ENCODE results near the gene FBXL7.

FBXL7 gene

DNA sequence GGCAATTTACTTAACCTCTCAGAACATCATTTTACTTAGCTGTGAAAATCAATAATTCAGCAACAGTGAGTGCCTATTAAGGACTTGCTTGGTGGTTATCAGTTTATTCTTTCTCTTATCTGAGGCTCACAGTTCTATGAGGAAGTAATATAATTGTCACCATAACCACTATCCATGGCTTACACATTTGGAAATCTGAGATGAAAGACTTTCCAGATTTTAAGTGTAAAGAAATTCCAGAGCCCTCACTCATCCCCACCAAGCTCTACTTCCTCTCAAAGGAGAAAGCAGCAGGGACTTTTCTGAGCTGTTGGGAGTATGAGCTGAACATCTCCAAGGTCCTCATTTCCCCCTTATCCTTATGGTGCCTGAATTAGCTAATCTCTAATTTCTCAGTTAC is 321.5 kb downstream of the FBXL7 start:
- H3K4me2 ChIP-seq = no peak overlapping the region
- H3K9ac ChIP-seq = no peak overlapping the region
- H3K4me1 ChIP-seq = no peaks in the 10 kb centered on the region
- H3K4me3 ChIP-seq = no peak overlapping the region
- H3K36me3 ChIP-seq = no peaks in the 10 kb centered on the region
- no peaks in the 10 kb centered on the region for H3K9me3 ChIP-seq
- no peaks in the 10 kb centered on the region for H4K20me1 ChIP-seq
- no peak overlapping the region for H3K27ac ChIP-seq
- no peaks in the 10 kb centered on the region for H3K27me3 ChIP-seq
- TF ChIP-seq Cebpa-rat (IDR thresholded peaks at IDR 0.05) = no peak

DNA sequence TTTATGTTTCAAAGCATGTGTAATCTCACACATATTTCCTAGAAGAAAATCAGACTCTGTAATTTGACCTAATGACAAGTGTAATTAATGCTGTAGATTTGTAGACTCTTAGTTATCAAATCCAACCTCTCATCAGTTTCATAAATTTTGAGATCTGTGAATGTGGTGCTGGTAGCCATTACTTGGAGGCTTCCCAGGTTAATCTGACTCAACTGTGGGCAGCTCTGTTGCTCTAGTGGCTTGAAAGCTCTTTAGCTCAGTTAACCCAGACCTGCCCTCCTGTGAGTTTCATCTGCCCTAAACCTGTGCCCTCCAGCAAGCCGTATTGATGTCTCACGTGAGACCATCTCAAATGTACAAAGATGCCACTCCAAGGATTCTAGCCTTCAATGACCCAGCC is 323.4 kb downstream of the FBXL7 start:
- Histone ChIP-seq H3K4me2 (no peak overlapping the region), H4K20me1 (no peaks in the 10 kb centered on the region), H3K27ac (no peak overlapping the region), H3K9ac (no peak overlapping the region), H3K36me3 (no peaks in the 10 kb centered on the region), H3K4me3 (no peak overlapping the region), H3K4me1 (no peaks in the 10 kb centered on the region), H3K9me3 (no peaks in the 10 kb centered on the region), H3K27me3 (no peaks in the 10 kb centered on the region)
- no peak for TF ChIP-seq Cebpa-rat (IDR thresholded peaks at IDR 0.05)

DNA sequence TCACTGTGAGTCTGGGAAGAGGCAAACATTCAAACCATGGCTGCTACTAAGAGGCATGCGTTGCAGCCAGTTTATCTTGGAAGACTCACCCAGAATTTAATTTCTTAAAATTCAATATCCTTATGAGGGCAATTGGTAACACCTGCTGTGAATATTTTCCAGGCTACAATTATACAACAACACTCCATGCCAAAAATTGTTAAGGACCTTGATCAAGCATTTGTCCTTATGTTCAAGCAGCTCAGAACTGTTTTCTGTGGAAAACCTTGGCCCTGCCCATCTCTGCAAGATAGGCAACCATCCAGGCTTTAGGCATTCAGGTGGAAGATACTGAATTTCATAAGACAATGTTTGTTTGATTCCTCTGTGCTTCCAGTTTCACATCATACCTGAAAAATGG is 327.8 kb downstream of the FBXL7 start:
- Histone ChIP-seq H3K36me3 (no peaks in the 10 kb centered on the region), H3K9ac (no peak overlapping the region), H3K27ac (no peak overlapping the region), H4K20me1 (no peaks in the 10 kb centered on the region), H3K27me3 (no peaks in the 10 kb centered on the region), H3K9me3 (no peaks in the 10 kb centered on the region), H3K4me3 (no peak overlapping the region), H3K4me2 (no peak overlapping the region), H3K4me1 (no peaks in the 10 kb centered on the region)
- TF ChIP-seq Cebpa-rat (IDR thresholded peaks at IDR 0.05) = no peak

DNA sequence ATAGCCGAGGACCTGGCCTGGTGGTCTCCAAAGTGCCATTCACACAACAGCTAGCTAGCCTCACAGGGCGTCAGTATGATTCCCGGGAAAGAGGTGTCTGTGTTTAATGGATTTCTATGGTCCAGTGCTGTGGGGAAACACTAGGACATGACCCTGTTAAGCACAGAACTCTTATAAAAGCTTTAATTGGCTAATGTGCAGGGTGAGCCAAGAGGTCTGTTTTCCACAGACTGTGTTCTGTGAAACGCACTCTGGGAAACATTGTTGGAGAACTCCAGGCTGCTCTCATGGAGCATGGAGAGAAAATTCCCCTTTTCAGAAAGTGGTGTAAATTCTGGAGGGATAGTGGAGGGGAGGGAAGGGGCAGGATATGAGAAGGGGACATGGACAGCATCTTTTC is 331.4 kb downstream of the FBXL7 start:
- no peak overlapping the region for H3K27ac ChIP-seq
- H3K4me1 ChIP-seq = no peaks in the 10 kb centered on the region
- no peaks in the 10 kb centered on the region for H4K20me1 ChIP-seq
- no peak overlapping the region for H3K4me3 ChIP-seq
- H3K9ac ChIP-seq = no peak overlapping the region
- no peaks in the 10 kb centered on the region for H3K36me3 ChIP-seq
- H3K9me3 ChIP-seq = no peaks in the 10 kb centered on the region
- no peak for TF ChIP-seq Cebpa-rat (IDR thresholded peaks at IDR 0.05)
- no peaks in the 10 kb centered on the region for H3K27me3 ChIP-seq
- no peak overlapping the region for H3K4me2 ChIP-seq

- no peak overlapping the region for H3K9ac ChIP-seq
- no peaks in the 10 kb centered on the region for H3K27me3 ChIP-seq
- no peaks in the 10 kb centered on the region for H3K36me3 ChIP-seq
- no peaks in the 10 kb centered on the region for H4K20me1 ChIP-seq
- TF ChIP-seq Cebpa-rat (IDR thresholded peaks at IDR 0.05) = no peak
- H3K4me3 ChIP-seq = no peak overlapping the region
- no peaks in the 10 kb centered on the region for H3K4me1 ChIP-seq
- no peak overlapping the region for H3K27ac ChIP-seq
- H3K4me2 ChIP-seq = no peak overlapping the region
- H3K9me3 ChIP-seq = no peaks in the 10 kb centered on the region
These were observed 333.4 kb downstream of the FBXL7 start for GRCh38 chr5:15833365-15833764.

- Histone ChIP-seq H3K4me3 (no peak overlapping the region), H3K27ac (no peak overlapping the region), H3K4me2 (no peak overlapping the region), H3K4me1 (no peaks in the 10 kb centered on the region), H3K27me3 (no peaks in the 10 kb centered on the region), H4K20me1 (no peaks in the 10 kb centered on the region), H3K9me3 (no peaks in the 10 kb centered on the region), H3K9ac (no peak overlapping the region), H3K36me3 (no peaks in the 10 kb centered on the region)
- no peak for TF ChIP-seq Cebpa-rat (IDR thresholded peaks at IDR 0.05)
These were observed 334.7 kb downstream of the FBXL7 start for GRCh38 chr5:15834596-15835245.

DNA sequence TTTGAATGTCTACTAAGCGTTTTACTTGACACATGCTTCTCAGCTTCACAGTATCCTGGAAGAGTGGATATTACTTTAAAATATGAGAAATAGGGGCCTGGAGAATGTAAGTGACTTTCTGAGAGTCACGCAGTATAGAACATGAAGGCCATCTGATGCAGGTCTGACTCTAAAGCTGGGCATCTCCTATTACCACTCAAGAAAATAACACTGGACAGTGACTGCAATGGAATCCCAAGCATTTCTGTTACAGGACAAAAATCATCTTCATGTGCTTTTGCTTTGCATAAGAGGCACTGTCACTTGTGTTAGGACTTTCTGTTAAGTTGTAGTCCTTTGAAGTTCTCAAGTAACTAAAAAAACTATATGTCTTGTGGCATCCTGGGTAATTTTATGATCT is 335.5 kb downstream of the FBXL7 start:
- Histone ChIP-seq H3K9me3 (no peaks in the 10 kb centered on the region), H3K4me2 (no peak overlapping the region), H3K9ac (no peak overlapping the region), H4K20me1 (no peaks in the 10 kb centered on the region), H3K36me3 (no peaks in the 10 kb centered on the region), H3K4me3 (no peak overlapping the region), H3K27me3 (no peaks in the 10 kb centered on the region), H3K27ac (no peak overlapping the region), H3K4me1 (no peaks in the 10 kb centered on the region)
- no peak for TF ChIP-seq Cebpa-rat (IDR thresholded peaks at IDR 0.05)

- no peak overlapping the region for H3K27ac ChIP-seq
- H3K9me3 ChIP-seq = peaks cover 16% of the 10 kb centered on the region
- H3K4me1 ChIP-seq = no peaks in the 10 kb centered on the region
- H3K4me2 ChIP-seq = no peak overlapping the region
- no peaks in the 10 kb centered on the region for H4K20me1 ChIP-seq
- H3K9ac ChIP-seq = no peak overlapping the region
- no peak overlapping the region for H3K4me3 ChIP-seq
- no peak for TF ChIP-seq Cebpa-rat (IDR thresholded peaks at IDR 0.05)
- peaks cover 4% of the 10 kb centered on the region; the same call in 1 of the 2 replicates for H3K36me3 ChIP-seq
- no peaks in the 10 kb centered on the region for H3K27me3 ChIP-seq
These were observed 337.7 kb downstream of the FBXL7 start for GRCh38 chr5:15837551-15838289.

DNA sequence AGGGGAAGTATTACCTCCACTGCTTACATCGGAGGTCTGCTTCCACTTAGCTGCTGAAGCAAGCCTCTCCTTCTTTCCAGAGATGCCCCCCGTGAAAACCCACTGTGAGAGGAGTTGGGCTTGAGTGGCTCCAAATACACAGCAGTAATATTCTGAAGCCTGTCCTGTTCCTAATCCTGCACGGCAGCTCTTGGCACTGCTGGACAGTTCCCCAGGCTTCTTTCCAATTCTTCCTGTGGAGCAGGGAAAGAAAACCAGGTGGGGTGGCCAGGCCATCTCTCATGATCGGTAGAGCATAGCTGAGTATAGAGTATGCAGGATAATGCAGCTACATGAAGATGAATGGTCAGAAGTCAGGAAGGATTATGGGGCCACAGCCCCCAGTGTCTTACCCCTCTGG is 344.3 kb downstream of the FBXL7 start:
- Histone ChIP-seq H3K36me3 (peaks cover 4% of the 10 kb centered on the region; the same call in 1 of the 2 replicates), H3K27ac (no peak overlapping the region)
- no peak for TF ChIP-seq Cebpa-rat (IDR thresholded peaks at IDR 0.05)

GRCh38 chr5:15844871-15845270 is 344.9 kb downstream of the FBXL7 start:
- TF ChIP-seq Cebpa-rat (IDR thresholded peaks at IDR 0.05) = no peak
- Histone ChIP-seq H3K27me3 (no peaks in the 10 kb centered on the region), H3K4me2 (no peak overlapping the region), H3K36me3 (peaks cover 4% of the 10 kb centered on the region; the same call in 1 of the 2 replicates), H4K20me1 (no peaks in the 10 kb centered on the region), H3K9ac (no peak overlapping the region), H3K4me1 (no peaks in the 10 kb centered on the region), H3K9me3 (peaks cover 16% of the 10 kb centered on the region), H3K4me3 (no peak overlapping the region), H3K27ac (no peak overlapping the region)

More for the DNA sequence above, 344.3 kb downstream of the FBXL7 start:
- no peak overlapping the region for H3K4me3 ChIP-seq
- H3K27me3 ChIP-seq = no peaks in the 10 kb centered on the region
- H4K20me1 ChIP-seq = no peaks in the 10 kb centered on the region
- no peak overlapping the region for H3K4me2 ChIP-seq
- no peaks in the 10 kb centered on the region for H3K4me1 ChIP-seq
- peaks cover 16% of the 10 kb centered on the region for H3K9me3 ChIP-seq
- no peak overlapping the region for H3K9ac ChIP-seq
